Activated naive CD8-positive, alpha-beta T cell treated with anti-CD3 and anti-CD28 coated beads, Interleukin-2, amount 50 U/mL, for 24 hours (primary cell): ENCODE data around the gene TSPAN12.
A peak's percentile ranks its signal among the peaks of the same experiment; 100 is the strongest.
"Not testable (repeated sequence)": the region's sequence is repeated elsewhere in the genome, so short reads cannot be mapped to it uniquely, and the experiment has no call there.

Experiments
- ATAC-seq: fragments of 150-1000 bp; cut with Tn5 transposase; one replicate; pipeline ENCODE4 v1.10.0; 2021
- DNase-seq: peaks from one replicate; pipeline ENCODE4 v3.0.0; 2021
- H3K27ac Mint-ChIP-seq: one replicate; pipeline ENCODE4 v1.8.0; 2021; ENCODE audit warnings: mild to moderate bottlenecking, mixed read lengths
- H3K27me3 Mint-ChIP-seq: one replicate; pipeline ENCODE4 v1.8.0; 2021; ENCODE audit warnings: mixed read lengths
- H3K36me3 Mint-ChIP-seq: one replicate; pipeline ENCODE4 v1.8.0; 2021; ENCODE audit warnings: low read depth, mixed read lengths
- H3K4me1 Mint-ChIP-seq: one replicate; pipeline ENCODE4 v1.8.0; 2021; ENCODE audit warnings: mixed read lengths
- H3K4me3 Mint-ChIP-seq: one replicate; pipeline ENCODE4 v1.8.0; 2021; ENCODE audit warnings: mild to moderate bottlenecking, moderate library complexity, mixed read lengths
- H3K9me3 Mint-ChIP-seq: one replicate; pipeline ENCODE4 v1.8.0; 2021; ENCODE audit warnings: mixed read lengths

TSPAN12 gene, protein sequence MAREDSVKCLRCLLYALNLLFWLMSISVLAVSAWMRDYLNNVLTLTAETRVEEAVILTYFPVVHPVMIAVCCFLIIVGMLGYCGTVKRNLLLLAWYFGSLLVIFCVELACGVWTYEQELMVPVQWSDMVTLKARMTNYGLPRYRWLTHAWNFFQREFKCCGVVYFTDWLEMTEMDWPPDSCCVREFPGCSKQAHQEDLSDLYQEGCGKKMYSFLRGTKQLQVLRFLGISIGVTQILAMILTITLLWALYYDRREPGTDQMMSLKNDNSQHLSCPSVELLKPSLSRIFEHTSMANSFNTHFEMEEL

GRCh38 chr7:120857588-120858573 is at the start of gene TSPAN12:
Gene TSPAN12 (minus strand): TSS chr7:120858144. CDS start chr7:120856763, 1,381 bp downstream.
- DNase-seq (peak; percentile 57), ATAC-seq (peak; percentile 80)
- H3K4me1 Mint-ChIP-seq, result peaks cover 10% of the 10 kb centered on the region
- peak within 1 kb of the TSS; percentile 57 for H3K27ac Mint-ChIP-seq
- H3K4me3 Mint-ChIP-seq, result peak within 1 kb of the TSS; percentile 72
- no peaks in the 10 kb centered on the region for H3K9me3 Mint-ChIP-seq
- H3K36me3 Mint-ChIP-seq, result no peaks in the 10 kb centered on the region
- peaks cover 60% of the 10 kb centered on the region for H3K27me3 Mint-ChIP-seq

DNA sequence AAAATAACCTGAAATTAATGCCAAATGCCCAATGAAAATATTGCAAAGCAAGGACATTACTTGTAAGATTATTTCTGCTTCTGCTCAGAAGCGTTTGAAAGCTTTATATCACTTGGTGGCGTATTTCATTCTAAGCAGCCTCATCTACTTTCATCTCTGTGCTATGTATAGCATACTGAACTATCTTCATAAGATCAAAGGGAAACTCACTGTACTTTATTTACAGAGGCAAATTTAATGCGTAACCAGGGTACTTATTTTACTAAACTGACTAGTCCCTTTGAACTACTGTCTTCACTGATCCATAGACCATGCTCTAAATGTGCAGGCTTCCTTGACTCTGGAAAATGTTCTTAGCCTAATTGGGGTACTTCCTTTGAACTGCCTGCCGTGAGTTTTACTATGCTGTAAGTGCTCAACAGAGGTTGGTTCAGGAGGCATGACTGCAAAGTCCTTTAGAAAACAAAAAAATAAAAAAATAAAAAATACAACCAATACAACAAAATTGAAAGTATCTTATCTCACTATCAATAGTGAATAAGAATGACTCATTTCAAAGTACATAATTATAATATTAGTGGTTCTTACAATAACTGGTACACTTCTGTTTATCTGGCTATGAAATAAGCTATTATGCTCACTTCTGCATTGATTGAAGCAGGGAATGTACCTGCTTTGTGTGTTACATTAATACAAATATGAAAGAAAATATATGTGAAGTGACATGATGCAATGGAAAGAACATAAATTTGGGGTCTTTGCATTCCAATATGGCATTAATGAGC is 41.0 kb upstream of the TSPAN12 start:
- Mint-ChIP-seq H3K4me3 (no peak overlapping the region), H3K27me3 (peaks cover 21% of the 10 kb centered on the region), H3K4me1 (no peaks in the 10 kb centered on the region), H3K9me3 (peaks cover 18% of the 10 kb centered on the region), H3K27ac (no peak overlapping the region), H3K36me3 (no peaks in the 10 kb centered on the region)
- ATAC-seq (no peak), DNase-seq (no peak)

GRCh38 chr7:120895253-120895652 is 37.3 kb upstream of the TSPAN12 start:
- not testable (repeated sequence) for ATAC-seq, H3K27me3 Mint-ChIP-seq, H3K4me3 Mint-ChIP-seq, DNase-seq, H3K27ac Mint-ChIP-seq, H3K4me1 Mint-ChIP-seq, H3K36me3 Mint-ChIP-seq
- H3K9me3 Mint-ChIP-seq, result peaks cover 24% of the 10 kb centered on the region

- H3K4me1 Mint-ChIP-seq, H3K9me3 Mint-ChIP-seq, H3K27me3 Mint-ChIP-seq, ATAC-seq, DNase-seq, H3K36me3 Mint-ChIP-seq, H3K27ac Mint-ChIP-seq, H3K4me3 Mint-ChIP-seq: not testable (repeated sequence)
Measured at GRCh38 chr7:120885602-120886001, 27.7 kb upstream of the TSPAN12 start.

DNA sequence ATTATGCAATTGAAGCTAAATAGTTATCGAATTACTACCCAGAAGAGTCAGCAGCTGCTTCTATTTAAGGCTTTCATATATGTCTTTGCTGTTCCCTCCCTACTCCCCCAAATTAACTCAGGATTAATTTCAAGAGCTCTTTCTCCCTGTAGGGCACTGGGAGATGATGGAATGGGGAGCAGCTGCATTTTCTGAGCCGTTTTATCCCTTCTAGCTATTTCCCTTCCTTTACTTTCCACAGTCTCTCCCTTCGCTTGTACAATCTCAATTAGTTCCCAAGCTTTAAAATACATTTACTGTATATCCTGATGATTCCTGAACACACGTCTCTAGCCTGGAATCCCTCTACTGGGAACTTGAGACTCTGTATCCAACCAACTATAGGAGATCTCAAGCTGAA is 19.8 kb upstream of the TSPAN12 start:
- Mint-ChIP-seq H3K27ac (no peak overlapping the region), H3K36me3 (no peaks in the 10 kb centered on the region), H3K27me3 (peaks cover 20% of the 10 kb centered on the region), H3K4me1 (no peaks in the 10 kb centered on the region), H3K4me3 (no peak overlapping the region), H3K9me3 (no peaks in the 10 kb centered on the region)
- DNase-seq, result no peak
- ATAC-seq, result no peak

DNA sequence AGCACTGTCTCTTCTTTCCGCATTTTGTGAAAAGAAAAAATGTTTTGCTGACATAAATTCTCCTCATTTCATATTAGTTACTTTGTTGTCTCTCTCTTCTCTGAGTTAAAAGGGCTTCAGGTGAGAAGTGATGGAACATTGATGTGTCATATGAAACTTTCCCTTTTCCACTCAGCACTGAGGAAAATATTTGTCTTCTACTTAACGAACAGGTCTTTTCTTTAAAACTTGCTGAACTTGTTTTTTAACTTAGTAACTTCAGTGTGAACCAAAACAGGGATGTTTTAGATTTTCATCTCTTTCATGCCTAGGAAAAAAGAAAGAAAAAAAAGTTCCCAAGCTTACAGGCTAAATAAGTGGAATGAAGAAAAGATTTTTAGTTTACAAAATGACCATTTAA is 19.0 kb upstream of the TSPAN12 start:
- Mint-ChIP-seq H3K36me3 (no peaks in the 10 kb centered on the region), H3K27me3 (peaks cover 24% of the 10 kb centered on the region)
- ATAC-seq, result no peak

GRCh38 chr7:120874722-120875121 is 16.8 kb upstream of the TSPAN12 start:
- Mint-ChIP-seq H3K36me3 (no peaks in the 10 kb centered on the region), H3K4me1 (no peaks in the 10 kb centered on the region), H3K27ac (no peak overlapping the region), H3K4me3 (no peak overlapping the region), H3K9me3 (no peaks in the 10 kb centered on the region), H3K27me3 (peaks cover 29% of the 10 kb centered on the region)
- DNase-seq, result no peak
- no peak for ATAC-seq

More for the DNA sequence above, 19.0 kb upstream of the TSPAN12 start:
- Mint-ChIP-seq H3K27ac (no peak overlapping the region), H3K4me3 (no peak overlapping the region), H3K4me1 (no peaks in the 10 kb centered on the region), H3K9me3 (no peaks in the 10 kb centered on the region)
- no peak for DNase-seq

GRCh38 chr7:120874016-120874415 is 16.1 kb upstream of the TSPAN12 start:
- no peak for DNase-seq
- ATAC-seq, result no peak
- Mint-ChIP-seq H3K36me3 (no peaks in the 10 kb centered on the region), H3K4me1 (no peaks in the 10 kb centered on the region), H3K27ac (no peak overlapping the region), H3K9me3 (no peaks in the 10 kb centered on the region), H3K27me3 (peaks cover 29% of the 10 kb centered on the region), H3K4me3 (no peak overlapping the region)

DNA sequence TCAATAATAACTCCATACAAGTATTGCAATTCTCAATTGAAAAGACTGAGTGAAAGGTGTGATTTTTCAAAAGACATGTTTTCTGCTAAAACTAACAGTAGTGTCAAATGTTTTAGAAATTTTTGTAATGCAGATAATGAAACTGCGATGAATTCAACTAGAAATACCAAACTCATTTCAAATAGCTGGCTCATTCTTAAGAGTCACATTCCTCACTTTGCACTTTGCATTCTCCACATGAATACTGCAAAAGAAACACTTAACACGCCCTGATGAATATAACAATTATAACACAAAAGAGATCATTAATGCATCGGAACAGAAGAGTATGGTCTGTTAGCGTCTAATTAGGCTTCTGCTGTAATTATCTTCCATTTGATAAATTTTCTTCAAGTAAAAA is 15.5 kb upstream of the TSPAN12 start:
- no peaks in the 10 kb centered on the region for H3K9me3 Mint-ChIP-seq
- no peak for ATAC-seq
- no peaks in the 10 kb centered on the region for H3K4me1 Mint-ChIP-seq
- DNase-seq, result no peak
- H3K36me3 Mint-ChIP-seq, result no peaks in the 10 kb centered on the region
- H3K27me3 Mint-ChIP-seq, result peaks cover 28% of the 10 kb centered on the region
- no peak overlapping the region for H3K27ac Mint-ChIP-seq
- no peak overlapping the region for H3K4me3 Mint-ChIP-seq

DNA sequence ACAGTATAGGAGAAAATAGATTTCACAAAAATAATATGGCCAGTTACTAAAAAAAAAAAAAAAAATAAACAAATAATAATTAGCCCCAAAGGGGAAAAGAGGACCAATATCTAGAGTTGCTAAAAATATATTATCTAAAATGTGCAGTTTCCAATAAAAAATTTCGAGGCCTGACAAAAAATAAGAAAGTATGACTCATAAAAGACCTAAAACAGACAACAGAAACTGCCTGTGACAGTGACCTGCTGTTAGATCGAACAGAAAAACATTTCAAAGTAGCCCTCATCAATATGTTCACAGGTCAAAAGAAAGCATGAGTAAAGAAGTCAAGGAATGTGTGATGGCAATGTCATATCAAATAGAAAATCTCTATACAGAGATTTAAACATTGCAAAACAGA is 11.8 kb upstream of the TSPAN12 start:
- Mint-ChIP-seq H3K4me1 (no peaks in the 10 kb centered on the region), H3K9me3 (no peaks in the 10 kb centered on the region), H3K27me3 (peaks cover 25% of the 10 kb centered on the region), H3K36me3 (no peaks in the 10 kb centered on the region), H3K4me3 (no peak overlapping the region), H3K27ac (no peak overlapping the region)
- ATAC-seq (no peak), DNase-seq (no peak)

DNA sequence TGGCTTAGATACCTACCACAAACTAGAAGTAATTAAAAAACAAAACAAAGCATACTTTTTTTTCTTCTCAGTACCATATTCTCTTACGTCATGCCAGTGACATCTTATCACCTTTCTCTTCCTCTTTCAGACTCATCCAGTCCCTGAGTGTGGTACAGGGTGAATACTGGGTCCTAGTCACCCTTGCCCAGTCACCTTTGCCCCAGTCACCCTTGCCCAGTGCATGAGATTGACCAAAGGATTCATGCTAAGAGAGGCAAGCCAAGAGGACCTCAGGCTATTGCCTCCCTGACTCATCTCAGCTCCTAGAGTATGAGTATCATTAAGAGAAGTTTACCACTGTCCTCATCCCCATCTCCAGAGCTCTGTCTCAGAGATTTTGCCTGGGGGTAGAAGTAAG is 10.0 kb upstream of the TSPAN12 start:
- Mint-ChIP-seq H3K36me3 (no peaks in the 10 kb centered on the region), H3K4me1 (no peaks in the 10 kb centered on the region), H3K27me3 (peaks cover 23% of the 10 kb centered on the region), H3K4me3 (no peak overlapping the region), H3K27ac (no peak overlapping the region), H3K9me3 (no peaks in the 10 kb centered on the region)
- ATAC-seq, result no peak
- DNase-seq, result no peak

DNA sequence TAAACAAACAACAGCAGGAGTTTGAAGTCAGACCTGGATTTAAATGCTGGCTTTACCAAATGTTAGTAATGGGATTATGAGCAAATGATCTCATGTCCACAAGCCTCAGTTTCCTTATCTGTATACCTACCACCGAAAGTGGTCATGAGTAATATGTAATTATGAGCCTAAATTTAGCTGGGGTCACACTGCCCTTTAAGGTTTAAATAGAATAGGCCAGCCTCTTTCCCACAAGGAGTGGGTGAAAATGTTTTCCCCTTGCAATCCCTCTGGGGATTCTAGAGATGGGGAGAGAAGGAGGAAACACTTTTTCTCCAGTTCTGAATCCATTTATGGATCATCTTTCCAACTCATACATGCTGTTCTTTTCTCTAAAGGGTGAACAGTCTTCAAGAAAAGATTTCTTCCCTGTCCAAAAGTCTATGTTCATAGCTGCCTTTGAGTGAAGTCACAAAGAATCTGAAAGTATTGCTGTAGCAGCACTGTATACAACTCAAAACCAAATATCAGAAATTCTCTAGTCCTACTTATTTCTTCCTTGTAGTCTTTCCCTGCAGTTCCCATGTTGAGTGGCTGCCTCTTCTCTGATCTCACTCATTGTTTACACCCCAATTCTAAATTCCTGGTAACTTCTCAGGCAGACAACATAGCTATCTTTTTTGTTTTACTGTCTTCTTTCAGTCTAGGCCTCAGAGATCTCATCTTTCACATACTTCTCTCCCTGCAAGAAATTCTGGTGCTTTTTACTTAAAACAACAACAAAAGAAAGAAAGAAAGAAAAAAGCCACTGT is 7.4 kb upstream of the TSPAN12 start:
- H3K27ac Mint-ChIP-seq, result no peak overlapping the region
- no peaks in the 10 kb centered on the region for H3K4me1 Mint-ChIP-seq
- DNase-seq (no peak), ATAC-seq (no peak)
- H3K4me3 Mint-ChIP-seq, result no peak overlapping the region
- no peaks in the 10 kb centered on the region for H3K36me3 Mint-ChIP-seq
- H3K9me3 Mint-ChIP-seq, result no peaks in the 10 kb centered on the region
- peaks cover 25% of the 10 kb centered on the region for H3K27me3 Mint-ChIP-seq

- no peak for ATAC-seq
- Mint-ChIP-seq H3K27ac (no peak overlapping the region), H3K36me3 (no peaks in the 10 kb centered on the region), H3K4me3 (no peak overlapping the region), H3K4me1 (no peaks in the 10 kb centered on the region), H3K9me3 (no peaks in the 10 kb centered on the region), H3K27me3 (peaks cover 31% of the 10 kb centered on the region)
- DNase-seq, result no peak
Measured at GRCh38 chr7:120864141-120864900, 6.4 kb upstream of the TSPAN12 start.
